HG03280 (cell line): ENCODE measurements around the gene C1orf198.
"Not testable (repeated sequence)": the region's sequence is repeated elsewhere in the genome, so short reads cannot be mapped to it uniquely, and the experiment has no call there.

ENCODE experiments used
- ATAC-seq: cut with Tn5 transposase; IDR thresholded peaks from one replicate; pipeline ENCODE4 v1.9.1; 2021; ENCODE audit warnings: mild to moderate bottlenecking, moderate library complexity; ENCODE audit not compliant: unreplicated experiment

C1orf198 gene

GRCh38 chr1:230861970-230862595, 6.2 kb downstream of the C1orf198 start:
- ATAC-seq = no peak

GRCh38 chr1:230861489-230861888, 6.8 kb downstream of the C1orf198 start:
- ATAC-seq = no peak

- no peak for ATAC-seq
Measured at GRCh38 chr1:230860617-230861384, 7.5 kb downstream of the C1orf198 start.

- ATAC-seq = no peak
Measured at GRCh38 chr1:230858918-230859729, 9.2 kb downstream of the C1orf198 start.

GRCh38 chr1:230858236-230858820, 10.0 kb downstream of the C1orf198 start:
- no peak for ATAC-seq

- no peak for ATAC-seq
Measured at GRCh38 chr1:230857822-230858221, 10.5 kb downstream of the C1orf198 start.

- no peak for ATAC-seq
Measured at GRCh38 chr1:230857077-230857476, 11.2 kb downstream of the C1orf198 start.

- no peak for ATAC-seq
Measured at GRCh38 chr1:230855886-230856285, 12.4 kb downstream of the C1orf198 start.

- no peak for ATAC-seq
Measured at GRCh38 chr1:230854423-230854822, 13.9 kb downstream of the C1orf198 start.

GRCh38 chr1:230853731-230854130, 14.6 kb downstream of the C1orf198 start:
- no peak for ATAC-seq

GRCh38 chr1:230852959-230853358, 15.4 kb downstream of the C1orf198 start:
- no peak for ATAC-seq

- no peak for ATAC-seq
Measured at GRCh38 chr1:230851291-230851691, 17.0 kb downstream of the C1orf198 start.

GRCh38 chr1:230850547-230850946, 17.8 kb downstream of the C1orf198 start:
- ATAC-seq = no peak

GRCh38 chr1:230849451-230850224, 18.7 kb downstream of the C1orf198 start:
- ATAC-seq = peak; percentile 47

GRCh38 chr1:230848235-230848634, 20.1 kb downstream of the C1orf198 start:
- ATAC-seq = no peak

GRCh38 chr1:230845184-230845583, 23.1 kb downstream of the C1orf198 start:
- not testable (repeated sequence) for ATAC-seq

- ATAC-seq = no peak
Measured at GRCh38 chr1:230844561-230844960, 23.8 kb downstream of the C1orf198 start.

- ATAC-seq = no peak
Measured at GRCh38 chr1:230843503-230844309, 24.6 kb downstream of the C1orf198 start.

GRCh38 chr1:230842801-230843200, 25.5 kb downstream of the C1orf198 start:
- no peak for ATAC-seq

GRCh38 chr1:230839173-230839572, 29.1 kb downstream of the C1orf198 start:
- no peak for ATAC-seq
